H1 (cell line): ENCODE data around the gene RNF144A. TPM values are rescaled to one million over a fixed set of nuclear protein-coding genes. Genes with fewer than 3 reads are reported as not detected.
A peak's percentile ranks its signal among the peaks of the same experiment; 100 is the strongest.

ENCODE experiments used
- CTCF ChIA-PET: fragments of 300-600 bp; sonication (Branson Sonifier 250); formaldehyde crosslinking; loops from one replicate; lab custom pipeline; 2021; ENCODE audit not compliant: partially characterized antibody; lab: Charles Lee
- POLR2A ChIA-PET: fragments of 300-600 bp; sonication (Branson Sonifier 250); formaldehyde crosslinking; loops from one replicate; lab custom pipeline; 2021; ENCODE audit warnings: inconsistent platforms; ENCODE audit not compliant: partially characterized antibody; lab: Charles Lee
- DNase-seq, 2 experiments: peaks; one replicate each; pipeline versions ENCODE4 v3.0.0 to v3.0.0-alpha.2; 2010 to 2022; ENCODE audit warnings: low spot score in 2 of 2, low read depth in 1 of 2, mixed read lengths in 1 of 2
- FAIRE-seq: peaks from 2 replicates; lab custom pipeline; 2011; peaks lifted over from hg19 to GRCh38; lab: Jason Lieb, UNC
- H2AFZ ChIP-seq: 2 replicates; pipeline ENCODE4 v1.8.1; 2012; ENCODE audit warnings: low read length, inconsistent platforms
- H2AK5ac ChIP-seq: 2 replicates; pipeline ENCODE4 v1.6.1; 2013; ENCODE audit warnings: low read depth, low read length
- H2BK120ac ChIP-seq: replicated peaks from 2 replicates; pipeline ENCODE3; 2013; ENCODE audit warnings: low read depth, low read length, inconsistent platforms
- H2BK12ac ChIP-seq: 2 replicates; pipeline ENCODE4 v1.6.1; 2013; ENCODE audit warnings: low read depth, low read length
- H2BK15ac ChIP-seq: 2 replicates; pipeline ENCODE4 v1.6.1; 2013; ENCODE audit warnings: low read length
- H2BK20ac ChIP-seq: 2 replicates; pipeline ENCODE4 v1.6.1; 2013; ENCODE audit warnings: low read length
- H2BK5ac ChIP-seq: 2 replicates; pipeline ENCODE4 v1.6.1; 2013; ENCODE audit warnings: low read depth, low read length
- H3K14ac ChIP-seq: 2 replicates; pipeline ENCODE4 v1.6.1; 2013; ENCODE audit warnings: inconsistent platforms; ENCODE audit not compliant: insufficient read length
- H3K18ac ChIP-seq: 2 replicates; pipeline ENCODE4 v1.6.1; 2013; ENCODE audit warnings: low read length; ENCODE audit errors: extremely low read depth
- H3K23ac ChIP-seq: 2 replicates; pipeline ENCODE4 v1.6.1; 2013; ENCODE audit warnings: inconsistent platforms; ENCODE audit not compliant: insufficient read length
- H3K23me2 ChIP-seq: 2 replicates; pipeline ENCODE4 v1.6.1; 2013; ENCODE audit warnings: low read depth, low read length
- H3K27ac ChIP-seq: 2 replicates; pipeline ENCODE4 v1.6.1; 2011; ENCODE audit warnings: low read depth, low read length, inconsistent platforms
- H3K27me3 ChIP-seq, 4 experiments: replicated peaks in 1 of 4; 1 replicate in 1 of 4; 2 replicates in 3 of 4; pipeline versions ENCODE4 v1.6.1 to v1.8.1; 2011 to 2013; ENCODE audit warnings: low read length in 3 of 4, mild to moderate bottlenecking in 3 of 4, inconsistent platforms in 2 of 4, mixed read lengths in 2 of 4, moderate library complexity in 1 of 4; ENCODE audit not compliant: control insufficient read depth in 3 of 4, insufficient read depth in 3 of 4; ENCODE audit errors: extremely low read depth in 1 of 4
- H3K36me3 ChIP-seq, 4 experiments: 2 replicates each; pipeline versions ENCODE4 v1.6.1 to v1.8.1; 2011 to 2013; ENCODE audit warnings: mild to moderate bottlenecking in 4 of 4, low read length in 3 of 4, moderate library complexity in 2 of 4, control low read depth in 1 of 4, inconsistent platforms in 1 of 4; ENCODE audit not compliant: insufficient read depth in 4 of 4, control insufficient read depth in 2 of 4
- H3K4ac ChIP-seq: replicated peaks from 2 replicates; pipeline ENCODE3; 2013; ENCODE audit warnings: low read length, low read depth, mixed read lengths, inconsistent platforms; ENCODE audit not compliant: insufficient read length
- H3K4me1 ChIP-seq, 4 experiments: replicated peaks in 1 of 4; 1 replicate in 1 of 4; 2 replicates in 3 of 4; pipeline versions ENCODE4 v1.6.1 to v1.8.1; 2011 to 2013; ENCODE audit warnings: low read length in 3 of 4, inconsistent platforms in 2 of 4, mixed read lengths in 1 of 4; ENCODE audit not compliant: insufficient read depth in 4 of 4, control insufficient read depth in 3 of 4
- H3K4me2 ChIP-seq, 2 experiments: 2 replicates each; pipeline versions ENCODE4 v1.6.1 to v1.8.1; 2011 to 2013; ENCODE audit warnings: low read depth in 2 of 2, low read length in 2 of 2, control low read depth in 1 of 2, inconsistent platforms in 1 of 2, mild to moderate bottlenecking in 1 of 2; ENCODE audit not compliant: insufficient read depth in 1 of 2
- H3K4me3 ChIP-seq, 4 experiments: fragments of 200-600, 300-600 bp in 1 of 4; sonication (generic), shearing (Covaris generic), sonication (Bioruptor Twin) in 1 of 4; 2 replicates each; pipeline versions ENCODE4 v1.5.1 to v1.8.1; 2011 to 2016; ENCODE audit warnings: low read length in 4 of 4, low read depth in 3 of 4, control low read depth in 2 of 4, inconsistent platforms in 2 of 4, mild to moderate bottlenecking in 2 of 4, mixed read lengths in 1 of 4, moderate library complexity in 1 of 4; ENCODE audit not compliant: insufficient read depth in 2 of 4; ENCODE audit errors: extremely low read depth in 1 of 4
- H3K56ac ChIP-seq: replicated peaks from 2 replicates; pipeline ENCODE3; 2013; ENCODE audit warnings: low read depth, mild to moderate bottlenecking, mixed read lengths, low read length, inconsistent platforms; ENCODE audit not compliant: insufficient read length
- H3K79me1 ChIP-seq: 2 replicates; pipeline ENCODE4 v1.6.1; 2013; ENCODE audit warnings: low read depth, low read length, control low read depth
- H3K79me2 ChIP-seq, 2 experiments: 2 replicates each; pipeline versions ENCODE4 v1.6.1 to v1.8.1; 2012 to 2013; ENCODE audit warnings: low read length in 2 of 2, mild to moderate bottlenecking in 2 of 2, inconsistent platforms in 1 of 2; ENCODE audit not compliant: insufficient read depth in 2 of 2, control insufficient read depth in 1 of 2
- H3K9ac ChIP-seq, 4 experiments: replicated peaks in 1 of 4; 1 replicate in 1 of 4; 2 replicates in 3 of 4; pipeline versions ENCODE4 v1.6.1 to v1.8.1; 2011 to 2013; ENCODE audit warnings: low read depth in 3 of 4, low read length in 3 of 4, control low read depth in 2 of 4, mild to moderate bottlenecking in 2 of 4, moderate library complexity in 2 of 4, inconsistent platforms in 1 of 4; ENCODE audit errors: extremely low read depth in 1 of 4
- H3K9me3 ChIP-seq, 2 experiments: 2 replicates each; pipeline versions ENCODE4 v1.6.1 to v1.8.1; 2012 to 2013; ENCODE audit warnings: mild to moderate bottlenecking in 2 of 2, moderate library complexity in 2 of 2, control low read depth in 1 of 2, inconsistent platforms in 1 of 2, low read depth in 1 of 2, low read length in 1 of 2, mixed read lengths in 1 of 2; ENCODE audit not compliant: insufficient read depth in 2 of 2
- H4K20me1 ChIP-seq, 2 experiments: replicated peaks in 1 of 2; 2 replicates each; pipeline versions ENCODE3 to v1.8.1; 2011 to 2013; ENCODE audit warnings: inconsistent platforms in 2 of 2, low read length in 2 of 2, mild to moderate bottlenecking in 1 of 2; ENCODE audit not compliant: insufficient read depth in 2 of 2, control insufficient read depth in 1 of 2
- H4K5ac ChIP-seq: 2 replicates; pipeline ENCODE4 v1.6.1; 2013; ENCODE audit warnings: low read length, low read depth, mixed read lengths, inconsistent platforms; ENCODE audit not compliant: insufficient read length
- H4K8ac ChIP-seq: 2 replicates; pipeline ENCODE4 v1.8.0; 2013; ENCODE audit warnings: mild to moderate bottlenecking, moderate library complexity, low read length, inconsistent platforms; ENCODE audit not compliant: insufficient read depth; ENCODE audit errors: extremely low read depth
- H4K91ac ChIP-seq: replicated peaks from 2 replicates; pipeline ENCODE3; 2013; ENCODE audit warnings: low read length, mixed read lengths, inconsistent platforms; ENCODE audit not compliant: insufficient read length
- BACH1 ChIP-seq: IDR thresholded peaks from 2 replicates; pipeline ENCODE4 v1.6.1; 2012; ENCODE audit warnings: low read length, improper control_type of control experiment
- CTCF ChIP-seq, 3 experiments: IDR thresholded peaks; 1 replicate in 2 of 3; 2 replicates in 1 of 3; pipeline versions ENCODE4 v1.5.1 to v1.6.1; 2011; ENCODE audit warnings: low read length in 3 of 3, mild to moderate bottlenecking in 3 of 3, inconsistent platforms in 2 of 3, low read depth in 1 of 3, moderate library complexity in 1 of 3; ENCODE audit not compliant: insufficient read depth in 1 of 3; ENCODE audit errors: control extremely low read depth in 1 of 3
- POU5F1 ChIP-seq: IDR thresholded peaks from 2 replicates; pipeline ENCODE4 v1.6.1; 2011; ENCODE audit warnings: low read depth, mild to moderate bottlenecking, low read length, moderate library complexity
- RBBP5 ChIP-seq: IDR thresholded peaks from 2 replicates; pipeline ENCODE4 v1.7.1; 2012; ENCODE audit warnings: low read depth, mild to moderate bottlenecking, inconsistent platforms, low read length, moderate library complexity, borderline replicate concordance
- WGBS, 2 experiments: shearing (Covaris generic) in 1 of 2; methylation state at CpG; one replicate each; pipeline versions ENCODE4 v1.1.6 to v1.1.7; 2013 to 2015; ENCODE audit warnings: low lambda C conversion rate in 2 of 2, mixed read lengths in 2 of 2, inconsistent platforms in 1 of 2, low coverage in 1 of 2, missing lambda C conversion rate in 1 of 2; ENCODE audit not compliant: insufficient replicate concordance in 2 of 2, insufficient coverage in 1 of 2, insufficient read length in 1 of 2; ENCODE audit errors: extremely low coverage in 1 of 2, missing lambda C conversion rate in 1 of 2; 5-methylcytosine and 5-hydroxymethylcytosine counted together
- polyA plus RNA-seq, 7 experiments: library from polyadenylated mRNA; depleted of rRNA in 3 of 7; stranded (reverse) in 5 of 7; unstranded in 2 of 7; fragments of >200 nt in 5 of 7; fragments of 200-250 nt in 2 of 7; gene quantifications; 1 replicate in 5 of 7; 2 replicates in 1 of 7; 4 replicates in 1 of 7; pipeline versions ENCODE4 v1.2.1 to v1.2.3, GENCODE V29; 2011 to 2013; ENCODE audit warnings: missing spikeins in 2 of 7, mixed read lengths in 2 of 7
- total RNA-seq: library from RNA; stranded (reverse); fragmentation: NEBNext Ultra II Directional; extraction: Animal tissue kit (Norgen Biotek cat#: 25700); gene quantifications from 2 replicates; pipeline ENCODE4 v1.2.1, GENCODE V29; 2021

The RNF144A gene
- total and polyA plus RNA-seq, 2 of the 8 experiments (the other 6 are each of a cell fraction or from before 2014, with no cell fraction given), result 14.0 to 15.0 TPM

- Histone ChIP-seq H2BK12ac (no peak overlapping the region), H3K9me3 (no peaks in the 10 kb centered on the region), H3K79me1 (no peaks in the 10 kb centered on the region), H3K4me2 (no peak overlapping the region), H3K27me3 (no peaks in the 10 kb centered on the region), H3K23ac (no peak overlapping the region), H2BK15ac (no peak overlapping the region), H4K5ac (no peak overlapping the region), H3K18ac (no peak overlapping the region), H3K4me3 (no peak overlapping the region), H3K27ac (no peak overlapping the region), H3K79me2 (no peaks in the 10 kb centered on the region), H3K9ac (no peak overlapping the region), H4K20me1 (peaks cover 0 to 1% of the 10 kb centered on the region in 2 experiments), H2AFZ (no peak overlapping the region), H2BK5ac (no peak overlapping the region), H2BK120ac (no peak overlapping the region), H3K56ac (no peak overlapping the region), H2BK20ac (no peak overlapping the region), H2AK5ac (no peak overlapping the region), H3K36me3 (no peaks in the 10 kb centered on the region), H3K23me2 (no peaks in the 10 kb centered on the region), H3K4me1 (no peaks in the 10 kb centered on the region; a peak in 1 of 7 replicates), H4K91ac (no peak overlapping the region), H4K8ac (no peak overlapping the region), H3K4ac (no peak overlapping the region), H3K14ac (no peak overlapping the region)
- WGBS, 2 experiments, result 85% methylated on average over 10 of the region's 10 CpGs; no CpG with 5 or more reads in 1 of the 2 experiments
- CTCF ChIA-PET, result interaction anchor here (0.6 to 3.4 kb wide), 6 partner anchors 17 to 379 kb away, joined by 3 to 8 read pairs (median 4); partner anchors contain the start of gene RNF144A
- FAIRE-seq (no peak), DNase-seq (no peak)
- POLR2A ChIA-PET, result no interaction called here
- TF ChIP-seq POU5F1 (no peak), BACH1 (no peak), CTCF (IDR thresholded peaks at IDR 0.05; ENCODE audit: control extremely low read depth in 1 of 3, insufficient read depth in 1 of 3, low read depth in 1 of 3, low read length in 3 of 3) (peak in 1 of 3 experiments; percentile 9; a peak in 1 of 4 replicates), RBBP5 (no peak)
Observed at GRCh38 chr2:6968319-6969100, 51.3 kb downstream of the RNF144A start.
